Measurements from ENCODE around the gene TRAF7. TPM values are rescaled to one million over a fixed set of nuclear protein-coding genes. Genes with fewer than 3 reads are reported as not detected.

Gene TRAF7
- total and polyA plus RNA-seq, 2 of the 8 experiments (the other 6 are each of a cell fraction or from before 2014, with no cell fraction given) = 96.8 to 148 TPM

DNA sequence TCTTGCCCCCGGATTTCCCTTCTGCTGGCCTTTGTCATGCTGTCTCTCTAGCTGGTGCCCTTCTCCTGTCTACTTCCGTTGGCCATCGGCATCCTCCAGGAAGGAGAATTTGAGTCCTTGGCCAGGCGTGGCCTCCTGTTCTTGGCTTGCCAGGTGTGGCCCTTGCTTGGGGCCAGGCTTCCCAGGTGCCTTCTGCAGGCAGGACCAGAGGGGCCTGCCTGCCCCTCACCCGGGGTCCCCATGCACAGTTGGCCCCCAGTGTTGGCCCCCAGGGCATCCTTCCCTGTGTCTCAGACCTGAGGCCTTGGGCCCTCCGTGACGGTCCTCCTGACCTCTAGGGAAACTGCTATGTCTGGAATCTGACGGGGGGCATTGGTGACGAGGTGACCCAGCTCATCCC, 52.3 kb downstream of the TRAF7 start:
- Histone ChIP-seq H4K20me1 (replicated peaks in 1 of 2; ENCODE audit: control insufficient read depth in 1 of 2, insufficient read depth in 2 of 2, low read length in 2 of 2) (peaks cover 5 to 27% of the 10 kb centered on the region in 2 experiments), H4K8ac (ENCODE audit: extremely low read depth, insufficient read depth, low read length) (no peak overlapping the region), H3K23me2 (ENCODE audit: low read depth, low read length) (peaks cover 12% of the 10 kb centered on the region; the same call in 1 of the 2 replicates), H3K4me3 (ENCODE audit: extremely low read depth in 1 of 4, insufficient read depth in 2 of 4, low read depth in 3 of 4, low read length in 4 of 4) (no peak overlapping the region), H2AFZ (ENCODE audit: low read length) (no peak overlapping the region), H3K23ac (ENCODE audit: insufficient read length) (no peak overlapping the region), H2BK20ac (ENCODE audit: low read length) (no peak overlapping the region), H3K4me1 (replicated peaks in 1 of 4; ENCODE audit: control insufficient read depth in 3 of 4, insufficient read depth in 4 of 4, low read length in 3 of 4) (peaks cover 0 to 19% (median 10%) of the 10 kb centered on the region in 4 experiments; a peak in 6 of 7 replicates), H3K4me2 (ENCODE audit: insufficient read depth in 1 of 2, low read depth in 2 of 2, low read length in 2 of 2) (no peak overlapping the region), H3K9me3 (ENCODE audit: insufficient read depth in 2 of 2, low read depth in 1 of 2, low read length in 1 of 2) (no peaks in the 10 kb centered on the region), H3K56ac (replicated peaks; ENCODE audit: insufficient read length, low read depth, low read length) (no peak overlapping the region), H3K36me3 (ENCODE audit: control insufficient read depth in 2 of 4, insufficient read depth in 4 of 4, low read length in 3 of 4) (peaks cover 8 to 42% (median 19%) of the 10 kb centered on the region in 4 experiments; a peak in 6 of 8 replicates), H3K27me3 (replicated peaks in 1 of 4; ENCODE audit: control insufficient read depth in 3 of 4, extremely low read depth in 1 of 4, insufficient read depth in 3 of 4, low read length in 3 of 4) (no peaks in the 10 kb centered on the region), H2BK120ac (replicated peaks; ENCODE audit: low read depth, low read length) (no peak overlapping the region), H2AK5ac (ENCODE audit: low read depth, low read length) (no peak overlapping the region), H2BK15ac (ENCODE audit: low read length) (no peak overlapping the region), H3K4ac (replicated peaks; ENCODE audit: insufficient read length, low read depth, low read length) (no peak overlapping the region), H3K79me2 (ENCODE audit: control insufficient read depth in 1 of 2, insufficient read depth in 2 of 2, low read length in 2 of 2) (peaks cover 0 to 10% of the 10 kb centered on the region in 2 experiments; a peak in 1 of 4 replicates), H2BK5ac (ENCODE audit: low read depth, low read length) (no peak overlapping the region), H4K5ac (ENCODE audit: insufficient read length, low read depth, low read length) (no peak overlapping the region), H3K27ac (ENCODE audit: low read depth, low read length) (no peak overlapping the region), H3K79me1 (ENCODE audit: low read depth, low read length) (peaks cover 10% of the 10 kb centered on the region), H3K14ac (ENCODE audit: insufficient read length) (no peak overlapping the region), H3K9ac (replicated peaks in 1 of 4; ENCODE audit: extremely low read depth in 1 of 4, low read depth in 3 of 4, low read length in 3 of 4) (no peak overlapping the region), H3K18ac (ENCODE audit: extremely low read depth, low read length) (no peak overlapping the region), H4K91ac (replicated peaks; ENCODE audit: insufficient read length, low read length) (no peak overlapping the region), H2BK12ac (ENCODE audit: low read depth, low read length) (no peak overlapping the region)
- DNase-seq (ENCODE audit: low read depth in 1 of 2, low spot score in 2 of 2) = no peak
- ChIA-PET POLR2A (ENCODE audit: partially characterized antibody) (interaction anchor here (0.7 to 15.1 kb wide), 10 partner anchors 11 to 325 kb away, joined by 3 to 156 read pairs (median 16); partner anchors contain the start of genes CASKIN1, E4F1, ECI1 and TRAF7), CTCF (ENCODE audit: partially characterized antibody) (interaction anchor here (2.3 kb wide), 1 partner anchor 9 kb away, joined by 6 read pairs; no protein-coding TSS in a partner anchor)
- 93% methylated on average over 9 of the region's 9 CpGs; no CpG with 5 or more reads in 1 of the 2 experiments for WGBS, 2 experiments (ENCODE audit: extremely low coverage in 1 of 2, insufficient coverage in 1 of 2, insufficient read length in 1 of 2, insufficient replicate concordance in 2 of 2, low coverage in 1 of 2, low lambda C conversion rate in 2 of 2, missing lambda C conversion rate in 1 of 2)
- TF ChIP-seq SP1 (IDR thresholded peaks at IDR 0.05; ENCODE audit: low read depth, low read length) = no peak
- no peak for TF ChIP-seq NANOG (IDR thresholded peaks at IDR 0.05; ENCODE audit: insufficient read depth, low read depth, low read length, poor library complexity, severe bottlenecking)
- no peak for TF ChIP-seq CEBPB (IDR thresholded peaks at IDR 0.05; ENCODE audit: low read depth, low read length)
- no peak for FAIRE-seq
